ENCODE measurements around the gene KIF7.

DNA sequence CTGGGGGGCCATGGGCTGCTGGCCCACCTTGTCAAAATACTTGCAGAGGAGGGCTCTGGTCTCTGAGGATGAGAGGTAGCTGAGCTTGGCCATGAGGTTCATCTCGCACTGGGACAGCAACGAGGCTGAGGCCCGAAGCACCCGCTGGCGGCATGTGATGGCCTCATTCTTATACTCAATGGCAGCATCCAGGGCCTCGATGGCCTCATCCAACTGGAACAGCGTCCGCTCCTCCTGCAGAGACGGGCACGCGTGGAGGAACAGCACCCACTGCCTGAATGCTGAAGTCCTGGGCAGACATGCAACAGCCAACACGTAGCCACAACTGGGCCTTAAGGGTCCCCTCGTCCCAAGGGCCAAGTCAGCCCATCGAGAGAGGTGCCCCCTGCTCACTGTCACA lies 25.0 kb downstream of the KIF7 start:
- TF ChIP-seq, protein P1, sequence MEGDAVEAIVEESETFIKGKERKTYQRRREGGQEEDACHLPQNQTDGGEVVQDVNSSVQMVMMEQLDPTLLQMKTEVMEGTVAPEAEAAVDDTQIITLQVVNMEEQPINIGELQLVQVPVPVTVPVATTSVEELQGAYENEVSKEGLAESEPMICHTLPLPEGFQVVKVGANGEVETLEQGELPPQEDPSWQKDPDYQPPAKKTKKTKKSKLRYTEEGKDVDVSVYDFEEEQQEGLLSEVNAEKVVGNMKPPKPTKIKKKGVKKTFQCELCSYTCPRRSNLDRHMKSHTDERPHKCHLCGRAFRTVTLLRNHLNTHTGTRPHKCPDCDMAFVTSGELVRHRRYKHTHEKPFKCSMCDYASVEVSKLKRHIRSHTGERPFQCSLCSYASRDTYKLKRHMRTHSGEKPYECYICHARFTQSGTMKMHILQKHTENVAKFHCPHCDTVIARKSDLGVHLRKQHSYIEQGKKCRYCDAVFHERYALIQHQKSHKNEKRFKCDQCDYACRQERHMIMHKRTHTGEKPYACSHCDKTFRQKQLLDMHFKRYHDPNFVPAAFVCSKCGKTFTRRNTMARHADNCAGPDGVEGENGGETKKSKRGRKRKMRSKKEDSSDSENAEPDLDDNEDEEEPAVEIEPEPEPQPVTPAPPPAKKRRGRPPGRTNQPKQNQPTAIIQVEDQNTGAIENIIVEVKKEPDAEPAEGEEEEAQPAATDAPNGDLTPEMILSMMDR (IDR thresholded peaks at IDR 0.05; ENCODE audit: low read length): no peak
- TF ChIP-seq EZH2 (IDR thresholded peaks at IDR 0.05; ENCODE audit: borderline replicate concordance, low read length): no peak

All from OCI-LY1 (cell line).